GM21367 (cell line): ENCODE data around the gene ABCE1.

Source experiments
- ATAC-seq: cut with Tn5 transposase; IDR thresholded peaks from one replicate; pipeline ENCODE4 v1.9.1; 2021; ENCODE audit not compliant: unreplicated experiment

The ABCE1 gene

GRCh38 chr4:145176641-145177432 lies 78.7 kb downstream of the ABCE1 start:
- ATAC-seq = no peak

- no peak for ATAC-seq
Measured at GRCh38 chr4:145177511-145177905, 79.4 kb downstream of the ABCE1 start.

- no peak for ATAC-seq
Measured at GRCh38 chr4:145177906-145178538, 79.9 kb downstream of the ABCE1 start.

GRCh38 chr4:145178740-145179280 lies 80.7 kb downstream of the ABCE1 start:
- ATAC-seq = no peak
